Activated T-cell treated with anti-CD3 and anti-CD28 coated beads, Interleukin-2, amount 50 U/mL, for 1 hour (primary cell): ENCODE measurements around the gene EMILIN3.

Experiments
- DNase-seq: peaks from one replicate; pipeline ENCODE4 v3.0.0-alpha.2; 2020

EMILIN3 gene

DNA sequence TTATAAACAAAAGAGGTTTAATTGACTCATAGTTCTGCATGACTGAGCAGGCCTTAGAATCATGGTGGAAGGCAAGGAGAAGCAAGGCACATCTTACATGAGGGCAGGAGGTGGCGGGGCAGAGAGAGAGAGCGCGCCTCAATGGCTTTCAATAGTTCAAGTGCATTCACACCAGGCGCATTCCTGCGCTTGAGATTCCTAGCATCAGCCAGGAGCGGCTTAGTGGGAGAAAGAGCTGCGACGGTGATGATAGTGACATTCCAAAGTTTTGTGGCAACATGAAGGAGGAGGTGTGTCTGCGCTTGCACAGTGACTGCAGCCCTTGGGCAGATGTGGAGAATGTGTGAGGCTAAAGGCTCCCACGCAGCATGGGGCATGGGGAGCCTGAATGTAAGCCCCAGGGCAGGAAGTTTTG lies 25.0 kb upstream of the EMILIN3 start:
- DNase-seq = no peak

GRCh38 chr20:41390889-41391288 lies 24.3 kb upstream of the EMILIN3 start:
- no peak for DNase-seq

GRCh38 chr20:41387444-41387851 lies 20.8 kb upstream of the EMILIN3 start:
- no peak for DNase-seq

DNA sequence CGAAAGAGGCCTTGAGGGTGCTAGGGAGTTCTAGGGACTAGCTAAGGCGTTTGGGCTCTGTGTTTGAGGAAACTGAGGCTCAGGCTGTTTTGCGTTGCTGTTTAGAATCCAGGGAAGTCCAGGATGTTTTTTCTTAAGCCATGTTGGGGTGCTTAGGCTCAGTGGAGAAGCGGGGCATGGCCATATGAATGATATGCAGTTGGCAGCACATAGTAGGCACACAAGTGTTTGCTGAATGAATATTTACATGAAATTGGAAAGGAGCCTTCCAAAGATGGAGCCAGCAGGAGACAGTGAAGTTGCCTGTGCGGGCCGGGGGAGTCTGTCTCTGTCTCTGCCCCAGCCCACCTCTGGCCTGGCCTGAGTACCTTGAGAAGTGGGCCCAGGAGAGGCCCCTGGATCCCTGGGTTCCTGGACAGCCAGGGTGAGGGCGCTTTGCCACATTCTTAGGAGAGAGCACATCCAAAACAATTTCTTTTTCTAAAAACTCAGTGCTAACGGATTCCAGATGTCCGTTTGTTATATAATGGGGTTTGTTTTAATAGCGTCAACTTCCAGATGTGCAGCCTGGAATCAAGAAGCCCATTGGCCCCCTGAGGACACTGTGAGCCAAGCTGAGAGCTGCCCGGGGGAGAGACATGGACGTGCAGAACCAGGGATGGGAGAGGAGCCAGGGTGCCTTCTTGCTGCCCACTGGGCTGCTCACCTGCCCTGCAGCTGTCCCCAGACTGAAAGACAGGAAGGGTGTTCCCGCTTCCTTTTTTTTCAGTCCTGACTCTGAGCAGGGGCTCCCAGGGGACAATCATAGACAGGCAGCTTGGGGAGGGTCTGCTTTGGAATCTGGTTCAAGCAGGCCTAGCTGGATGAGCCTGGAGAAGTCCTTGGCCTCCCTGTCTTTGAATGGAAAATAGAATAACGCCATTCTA lies 20.1 kb upstream of the EMILIN3 start:
- no peak for DNase-seq

GRCh38 chr20:41382791-41383305 lies 16.2 kb upstream of the EMILIN3 start:
- no peak for DNase-seq

GRCh38 chr20:41380551-41381193 lies 14.1 kb upstream of the EMILIN3 start:
- DNase-seq = no peak

DNA sequence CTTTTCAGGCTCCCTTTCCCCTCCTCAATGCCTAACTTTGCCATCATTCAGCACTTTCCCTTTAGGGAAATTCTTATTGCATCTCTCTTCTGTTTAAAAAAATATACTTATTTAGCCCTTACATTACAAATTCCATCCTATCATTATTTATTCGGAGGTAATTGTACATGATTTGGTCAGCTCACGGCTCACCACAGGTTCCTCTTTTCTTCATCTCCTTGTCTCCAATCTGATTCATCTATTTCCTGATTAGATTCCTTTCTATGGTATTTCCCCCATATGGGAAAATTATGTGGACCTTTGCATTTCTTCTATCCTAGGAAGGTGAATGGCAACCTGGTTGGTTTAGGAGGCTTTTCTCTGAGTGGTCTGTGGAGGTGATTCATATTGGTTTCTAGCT lies 12.9 kb upstream of the EMILIN3 start:
- DNase-seq = no peak

DNA sequence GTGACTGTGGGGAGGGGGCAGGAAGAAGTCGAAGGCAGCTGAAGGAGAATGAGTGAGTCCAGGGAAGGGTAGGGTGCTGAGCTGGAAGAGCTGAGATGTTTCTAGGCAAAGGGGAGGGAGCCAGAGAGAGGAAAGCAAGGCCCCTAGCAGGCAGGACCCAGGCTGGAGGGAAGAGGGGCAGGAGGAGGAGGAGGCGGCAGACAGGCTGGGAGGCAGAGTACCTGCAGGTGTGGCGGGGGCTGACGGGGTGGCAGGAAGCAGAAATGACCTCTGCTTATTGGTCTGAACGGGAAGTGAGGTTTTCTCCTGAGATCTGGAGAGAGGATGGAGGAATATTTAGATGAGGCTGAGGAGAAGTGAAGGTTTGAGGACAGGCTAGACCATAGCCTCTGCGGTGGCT lies 10.7 kb upstream of the EMILIN3 start:
- no peak for DNase-seq

- no peak for DNase-seq
These were observed 9.7 kb upstream of the EMILIN3 start for GRCh38 chr20:41376349-41376748.

GRCh38 chr20:41375846-41376245 lies 9.2 kb upstream of the EMILIN3 start:
- no peak for DNase-seq

DNA sequence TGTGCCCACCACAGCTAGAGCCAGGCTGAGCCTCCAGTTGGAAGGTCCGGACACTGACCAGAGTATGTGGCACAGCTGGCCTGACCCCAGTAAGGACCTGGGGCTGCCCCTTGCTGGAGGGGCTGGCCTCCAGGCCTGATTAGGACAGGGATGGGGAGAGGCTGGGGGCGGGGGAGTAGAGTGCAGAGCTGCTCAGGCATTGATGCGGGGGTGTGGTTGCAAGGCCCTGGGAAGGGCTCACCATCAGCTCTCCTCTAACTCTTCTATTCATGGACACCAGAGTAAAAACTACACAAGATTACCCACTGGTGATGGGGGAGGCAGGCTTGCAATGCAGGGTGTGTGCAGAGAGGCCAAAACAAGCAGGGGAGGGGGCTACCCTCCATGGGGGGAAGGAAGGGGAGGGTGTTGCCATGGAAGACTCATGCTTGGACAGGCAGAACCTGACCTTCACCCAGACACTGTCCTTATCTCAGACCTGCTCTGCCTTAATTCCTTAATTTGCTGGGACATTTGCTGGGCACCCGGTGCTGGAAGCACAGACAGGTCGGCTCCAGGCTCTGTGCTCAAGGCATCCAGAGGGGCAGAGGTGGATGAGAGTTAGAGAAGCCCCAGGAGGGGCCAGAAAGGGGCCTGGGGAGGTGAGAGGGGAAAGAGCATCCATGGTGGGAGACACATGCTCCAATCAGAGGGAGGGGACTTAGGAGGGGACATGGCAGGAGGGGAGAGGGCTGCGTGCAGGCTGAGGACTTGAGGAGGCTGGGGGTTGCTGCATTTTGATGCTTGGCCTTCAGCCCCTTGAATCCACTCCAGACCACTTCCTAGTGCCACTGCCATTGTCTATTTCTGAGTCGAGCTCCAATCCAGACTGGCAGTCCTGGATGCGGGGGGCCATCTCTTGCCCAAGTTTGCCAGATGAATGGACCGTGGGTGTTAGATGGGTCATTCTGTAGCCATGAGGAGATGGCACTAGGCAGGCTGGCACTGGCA lies 7.6 kb upstream of the EMILIN3 start:
- no peak for DNase-seq

DNA sequence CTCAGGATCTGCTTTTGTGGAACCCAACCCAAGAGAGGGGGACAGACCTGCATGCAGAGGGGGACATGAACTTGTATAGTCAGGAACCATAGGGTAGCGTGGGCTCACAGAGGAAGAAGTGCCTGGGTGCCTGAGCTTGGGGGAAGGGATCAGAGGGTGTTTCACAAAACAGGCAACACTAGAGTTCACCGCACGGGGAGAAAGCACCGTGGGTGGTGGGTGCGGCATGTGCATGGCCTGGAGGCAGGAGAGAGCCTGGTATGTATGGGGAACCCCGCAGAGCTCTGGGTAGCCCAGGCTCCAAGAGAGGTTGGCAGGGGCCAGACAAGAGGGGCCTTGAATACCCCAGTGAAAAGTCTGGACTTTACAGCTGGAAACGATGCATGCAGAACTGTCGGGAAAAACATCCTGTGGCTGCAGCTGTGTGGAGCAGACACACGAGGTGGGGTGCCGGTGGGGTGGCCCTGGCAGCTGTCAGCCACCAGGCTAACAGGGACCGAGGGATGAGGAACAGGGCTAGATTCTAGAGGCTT lies 6.7 kb upstream of the EMILIN3 start:
- DNase-seq = no peak

- no peak for DNase-seq
These were observed 4.8 kb upstream of the EMILIN3 start for GRCh38 chr20:41371371-41371770.

GRCh38 chr20:41370176-41370575 lies 3.6 kb upstream of the EMILIN3 start:
- no peak for DNase-seq

- DNase-seq = no peak
These were observed 3.1 kb upstream of the EMILIN3 start for GRCh38 chr20:41369673-41370072.

GRCh38 chr20:41367956-41368355 lies 1.3 kb upstream of the EMILIN3 start:
- DNase-seq = no peak

DNA sequence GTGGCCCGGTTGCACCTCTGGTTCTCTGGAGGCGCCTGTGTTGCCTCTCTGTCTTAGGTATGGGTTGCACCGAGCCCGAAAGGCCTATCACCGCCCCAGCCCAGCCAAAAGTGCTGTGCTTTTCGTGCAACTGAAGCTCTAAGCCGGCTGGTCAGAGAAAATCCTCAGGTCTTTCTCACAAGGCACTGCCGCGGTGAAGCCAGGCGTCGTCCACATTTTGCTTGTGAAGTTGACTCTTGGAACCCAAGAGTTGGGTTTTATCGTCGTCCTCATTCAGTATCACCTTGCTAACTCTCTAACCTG lies 726 bp upstream of the EMILIN3 start:
- DNase-seq = no peak

GRCh38 chr20:41365777-41366545 lies 657 bp downstream of the EMILIN3 start:
- DNase-seq = no peak

DNA sequence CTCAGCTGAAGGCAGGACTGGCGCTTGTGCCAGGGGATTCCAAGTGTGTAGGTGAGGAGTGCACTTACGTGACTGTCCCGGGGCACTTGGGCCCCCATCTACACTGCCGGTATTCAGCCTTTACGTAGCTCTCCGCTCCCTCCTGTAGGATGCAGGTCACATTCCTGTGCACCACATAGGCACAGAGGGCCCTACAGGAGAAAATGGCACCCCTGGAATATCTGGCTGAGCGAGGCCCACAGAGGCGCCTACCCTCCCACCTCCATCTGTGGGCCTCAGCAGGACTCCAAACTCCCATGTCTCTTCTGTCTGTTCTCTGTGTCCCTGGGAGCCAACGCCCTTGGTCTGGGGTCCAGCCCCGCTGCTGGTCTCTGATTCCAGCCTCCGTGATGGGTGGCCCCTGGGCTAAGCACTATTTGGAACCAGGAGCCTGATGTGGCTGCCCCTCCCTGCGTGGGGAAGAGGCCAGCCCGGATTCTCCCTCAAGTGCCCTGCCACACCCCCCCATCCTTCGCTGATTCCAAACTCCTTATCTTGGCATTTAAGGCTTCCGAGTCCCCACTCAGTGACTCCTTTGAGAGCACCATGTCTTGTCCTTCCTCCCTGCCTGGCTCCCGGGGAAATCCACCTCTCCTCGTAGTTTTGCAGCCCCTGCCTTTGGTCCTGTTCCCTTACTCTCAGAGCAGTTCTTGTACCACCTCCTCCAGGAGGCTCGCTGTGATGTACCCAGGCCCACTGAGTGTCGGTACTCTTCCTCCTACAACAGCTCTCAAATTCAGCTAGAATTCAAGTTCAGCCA lies 1.5 kb downstream of the EMILIN3 start:
- DNase-seq = no peak

DNA sequence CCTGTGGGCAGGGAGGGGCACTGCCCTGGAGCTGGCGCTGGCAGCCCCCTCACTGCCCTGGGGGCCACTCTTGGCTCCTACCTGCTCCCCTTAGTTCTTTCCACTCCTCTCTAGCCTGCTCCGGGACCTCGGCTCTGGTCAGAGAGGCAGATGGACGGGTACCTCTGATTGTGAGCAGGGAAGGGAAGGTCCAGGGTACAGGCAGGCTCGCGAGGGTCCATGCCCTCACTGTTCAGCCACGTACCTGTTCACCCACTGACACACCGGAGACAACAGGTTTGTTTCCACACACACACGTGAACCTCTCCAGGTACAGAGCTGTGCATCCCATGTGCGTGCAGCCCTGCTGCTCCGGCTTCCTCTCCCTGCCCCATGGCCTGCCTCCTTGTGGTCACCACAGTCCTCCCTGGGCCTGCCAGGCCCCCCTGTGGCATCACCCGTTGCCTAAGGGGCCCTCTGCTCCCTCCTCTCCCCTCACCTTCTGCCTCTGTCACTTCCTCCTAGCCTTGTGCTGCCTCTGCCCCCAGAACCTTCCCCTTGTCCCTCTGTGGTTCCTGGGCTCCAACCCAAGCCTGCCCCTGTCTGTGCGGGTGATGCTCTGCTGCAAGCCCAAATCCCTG lies 2.3 kb downstream of the EMILIN3 start:
- no peak for DNase-seq

DNA sequence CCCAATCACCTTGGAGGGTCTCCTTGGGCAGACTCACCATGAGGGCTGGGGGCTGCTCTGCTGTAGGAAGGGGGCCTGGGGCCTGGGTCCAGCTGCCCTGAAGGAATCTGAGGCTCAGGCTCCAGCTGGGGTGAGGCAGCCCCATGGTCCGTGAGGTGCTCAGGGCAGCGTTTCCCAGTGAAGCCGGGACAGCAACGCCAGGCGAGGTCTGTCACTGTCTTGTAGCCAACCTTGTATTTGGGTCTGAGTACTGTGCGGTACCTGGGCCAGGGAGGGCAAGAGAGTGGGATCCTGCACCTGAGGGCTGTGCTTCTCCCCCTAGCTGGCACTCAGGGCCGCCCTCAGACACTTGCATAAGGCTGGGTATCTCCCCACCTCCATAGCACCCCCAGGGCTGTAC lies 3.0 kb downstream of the EMILIN3 start:
- DNase-seq = no peak
